Measurements from ENCODE around the gene ZC3H13. TPM values are rescaled to one million over a fixed set of nuclear protein-coding genes. Genes with fewer than 3 reads are reported as not detected.

ZC3H13 gene
- polyA plus RNA-seq, 1 donor from 2014 or later = 19.5 TPM

- Histone ChIP-seq H3K9ac (ENCODE audit: low read length) (no peak overlapping the region), H4K20me1 (ENCODE audit: insufficient read depth) (no peaks in the 10 kb centered on the region), H3K27ac (ENCODE audit: low read length) (no peak overlapping the region), H3K4me3 (ENCODE audit: low read length) (no peak overlapping the region), H3K9me2 (ENCODE audit: insufficient read depth, low read length) (no peaks in the 10 kb centered on the region), H2AFZ (ENCODE audit: low read depth, low read length) (no peak overlapping the region), H3K79me2 (replicated peaks; ENCODE audit: insufficient read depth, low read length) (peaks cover 5% of the 10 kb centered on the region), H3K4me2 (ENCODE audit: low read length) (no peak overlapping the region), H3K36me3 (ENCODE audit: insufficient read depth, low read length) (peaks cover 7% of the 10 kb centered on the region), H3K9me3 (ENCODE audit: low read length) (no peaks in the 10 kb centered on the region), H3F3A (ENCODE audit: insufficient read depth, low read length, poor library complexity, severe bottlenecking) (no peaks in the 10 kb centered on the region), H3K27me3 (ENCODE audit: insufficient read depth, low read depth, low read length) (no peaks in the 10 kb centered on the region)
- TF ChIP-seq POLR2AphosphoS5 (IDR thresholded peaks at IDR 0.05) (no peak), EP300 (conservative IDR thresholded peaks at IDR 0.05; ENCODE audit: poor library complexity, severe bottlenecking) (no peak), MXI1 (conservative IDR thresholded peaks at IDR 0.05; ENCODE audit: poor library complexity, severe bottlenecking) (no peak), TAF1 (IDR thresholded peaks at IDR 0.05; ENCODE audit: low read depth) (no peak), CTCF (IDR thresholded peaks at IDR 0.05; ENCODE audit: poor library complexity, severe bottlenecking) (no peak), REST (IDR thresholded peaks at IDR 0.05; ENCODE audit: borderline replicate concordance) (no peak), EZH2 (IDR thresholded peaks at IDR 0.05; ENCODE audit: borderline replicate concordance, insufficient read depth, low read length, poor library complexity, severe bottlenecking) (no peak), RAD21 (conservative IDR thresholded peaks at IDR 0.05) (no peak), SMC3 (conservative IDR thresholded peaks at IDR 0.05; ENCODE audit: poor library complexity) (no peak)
These were observed 55.9 kb downstream of the ZC3H13 start for GRCh38 chr13:45996631-45997030.

- no peaks in the 10 kb centered on the region for H3K27me3 ChIP-seq (ENCODE audit: insufficient read depth, low read depth, low read length)
- peaks cover 5% of the 10 kb centered on the region for H3K79me2 ChIP-seq (replicated peaks; ENCODE audit: insufficient read depth, low read length)
- H3F3A ChIP-seq (ENCODE audit: insufficient read depth, low read length, poor library complexity, severe bottlenecking) = no peaks in the 10 kb centered on the region
- no peaks in the 10 kb centered on the region for H4K20me1 ChIP-seq (ENCODE audit: insufficient read depth)
- no peak overlapping the region for H2AFZ ChIP-seq (ENCODE audit: low read depth, low read length)
- no peak overlapping the region for H3K9ac ChIP-seq (ENCODE audit: low read length)
- no peak for TF ChIP-seq MXI1 (conservative IDR thresholded peaks at IDR 0.05; ENCODE audit: poor library complexity, severe bottlenecking)
- TF ChIP-seq REST (IDR thresholded peaks at IDR 0.05; ENCODE audit: borderline replicate concordance) = no peak
- no peak for TF ChIP-seq TAF1 (IDR thresholded peaks at IDR 0.05; ENCODE audit: low read depth)
- no peak for TF ChIP-seq POLR2AphosphoS5 (IDR thresholded peaks at IDR 0.05)
- no peak for TF ChIP-seq EZH2 (IDR thresholded peaks at IDR 0.05; ENCODE audit: borderline replicate concordance, insufficient read depth, low read length, poor library complexity, severe bottlenecking)
- no peak for TF ChIP-seq RAD21 (conservative IDR thresholded peaks at IDR 0.05)
- TF ChIP-seq EP300 (conservative IDR thresholded peaks at IDR 0.05; ENCODE audit: poor library complexity, severe bottlenecking) = no peak
- no peak for TF ChIP-seq SMC3 (conservative IDR thresholded peaks at IDR 0.05; ENCODE audit: poor library complexity)
- TF ChIP-seq CTCF (IDR thresholded peaks at IDR 0.05; ENCODE audit: poor library complexity, severe bottlenecking) = no peak
- H3K9me2 ChIP-seq (ENCODE audit: insufficient read depth, low read length) = no peaks in the 10 kb centered on the region
- no peak overlapping the region for H3K4me3 ChIP-seq (ENCODE audit: low read length)
- H3K36me3 ChIP-seq (ENCODE audit: insufficient read depth, low read length) = no peaks in the 10 kb centered on the region
- no peak overlapping the region for H3K4me2 ChIP-seq (ENCODE audit: low read length)
- no peak overlapping the region for H3K27ac ChIP-seq (ENCODE audit: low read length)
- H3K9me3 ChIP-seq (ENCODE audit: low read length) = no peaks in the 10 kb centered on the region
These were observed 57.3 kb downstream of the ZC3H13 start for GRCh38 chr13:45995245-45995644.
